AG09319 (cell line): ENCODE data around the gene PDZRN3.

Experiments used
- DNase-seq: peaks from one replicate; pipeline ENCODE4 v3.0.0-alpha.2; 2010; ENCODE audit warnings: low read depth; ENCODE audit errors: extremely low read depth
- TF ChIP-seq, protein P1 (sequence below): IDR thresholded peaks from 2 replicates; pipeline ENCODE4 v1.5.1; 2011; ENCODE audit warnings: low read depth, mild to moderate bottlenecking, inconsistent platforms, low read length, moderate library complexity

Gene PDZRN3

DNA sequence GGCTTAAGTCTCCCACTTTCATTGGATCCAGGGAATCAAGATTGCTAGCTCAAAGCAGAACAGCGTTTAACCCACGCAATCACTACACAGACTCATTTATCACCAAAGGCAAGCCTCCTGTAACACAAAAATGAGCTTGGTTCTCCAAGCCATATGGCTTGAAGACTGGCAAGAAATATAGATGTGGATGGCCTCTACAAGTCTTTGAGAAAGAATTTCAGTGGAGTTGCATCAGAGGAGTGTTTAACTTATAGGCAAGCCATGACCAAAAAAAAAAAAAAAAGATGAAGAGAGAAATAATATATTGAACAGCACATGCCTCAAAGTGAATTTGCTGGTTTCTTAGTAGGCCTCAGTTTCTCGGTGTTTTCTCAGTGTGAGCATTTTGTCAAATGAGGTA lies 27.3 kb downstream of the PDZRN3 start:
- TF ChIP-seq, protein P1, sequence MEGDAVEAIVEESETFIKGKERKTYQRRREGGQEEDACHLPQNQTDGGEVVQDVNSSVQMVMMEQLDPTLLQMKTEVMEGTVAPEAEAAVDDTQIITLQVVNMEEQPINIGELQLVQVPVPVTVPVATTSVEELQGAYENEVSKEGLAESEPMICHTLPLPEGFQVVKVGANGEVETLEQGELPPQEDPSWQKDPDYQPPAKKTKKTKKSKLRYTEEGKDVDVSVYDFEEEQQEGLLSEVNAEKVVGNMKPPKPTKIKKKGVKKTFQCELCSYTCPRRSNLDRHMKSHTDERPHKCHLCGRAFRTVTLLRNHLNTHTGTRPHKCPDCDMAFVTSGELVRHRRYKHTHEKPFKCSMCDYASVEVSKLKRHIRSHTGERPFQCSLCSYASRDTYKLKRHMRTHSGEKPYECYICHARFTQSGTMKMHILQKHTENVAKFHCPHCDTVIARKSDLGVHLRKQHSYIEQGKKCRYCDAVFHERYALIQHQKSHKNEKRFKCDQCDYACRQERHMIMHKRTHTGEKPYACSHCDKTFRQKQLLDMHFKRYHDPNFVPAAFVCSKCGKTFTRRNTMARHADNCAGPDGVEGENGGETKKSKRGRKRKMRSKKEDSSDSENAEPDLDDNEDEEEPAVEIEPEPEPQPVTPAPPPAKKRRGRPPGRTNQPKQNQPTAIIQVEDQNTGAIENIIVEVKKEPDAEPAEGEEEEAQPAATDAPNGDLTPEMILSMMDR: no peak
- no peak for DNase-seq

DNA sequence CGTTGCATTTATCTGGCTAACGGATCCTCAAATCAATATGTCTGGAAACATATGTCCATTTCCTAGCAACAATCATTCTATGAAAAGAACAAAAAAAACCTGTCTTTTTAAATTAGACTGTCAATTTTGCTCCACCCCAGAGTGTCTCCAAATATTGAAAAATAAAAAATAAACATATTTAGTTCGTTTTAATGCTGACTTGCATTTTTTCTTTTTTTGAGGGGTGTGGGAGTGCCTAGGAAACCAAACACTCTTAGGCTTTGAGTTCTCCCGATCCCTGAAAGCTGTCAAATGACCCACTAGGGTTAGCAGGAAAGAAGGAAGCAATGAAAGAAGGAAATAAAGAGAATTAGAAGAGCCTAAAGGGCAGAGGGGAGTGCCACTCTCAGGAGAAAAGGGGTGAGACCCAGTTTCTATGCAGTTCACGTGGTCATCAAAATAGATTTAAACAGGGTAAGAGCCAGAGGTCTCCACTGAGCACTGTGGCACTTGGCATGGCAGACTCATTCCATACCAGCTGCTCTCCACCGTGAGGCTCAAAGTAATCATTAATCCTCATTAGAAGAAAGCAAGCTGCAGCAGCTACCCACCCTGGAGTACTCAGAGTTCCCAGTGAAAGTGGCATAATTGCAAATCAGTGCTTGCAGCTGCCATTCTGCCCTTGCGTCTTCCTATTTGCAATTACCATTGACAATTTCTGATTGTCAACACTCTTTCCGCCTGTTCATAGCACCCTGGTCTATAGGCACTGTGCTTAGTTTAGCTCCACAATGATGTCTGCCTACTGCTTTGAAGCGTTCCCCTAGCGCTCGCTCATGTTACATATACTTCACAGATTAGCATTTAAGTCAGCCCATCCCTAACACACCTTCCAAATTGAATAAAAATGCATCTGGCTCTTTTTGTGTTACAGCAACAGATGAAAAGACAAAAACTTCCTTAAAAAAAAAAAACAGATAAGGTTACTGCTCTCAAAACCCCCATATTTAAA lies 32.3 kb downstream of the PDZRN3 start:
- no peak for DNase-seq
- TF ChIP-seq, protein P1: no peak

DNA sequence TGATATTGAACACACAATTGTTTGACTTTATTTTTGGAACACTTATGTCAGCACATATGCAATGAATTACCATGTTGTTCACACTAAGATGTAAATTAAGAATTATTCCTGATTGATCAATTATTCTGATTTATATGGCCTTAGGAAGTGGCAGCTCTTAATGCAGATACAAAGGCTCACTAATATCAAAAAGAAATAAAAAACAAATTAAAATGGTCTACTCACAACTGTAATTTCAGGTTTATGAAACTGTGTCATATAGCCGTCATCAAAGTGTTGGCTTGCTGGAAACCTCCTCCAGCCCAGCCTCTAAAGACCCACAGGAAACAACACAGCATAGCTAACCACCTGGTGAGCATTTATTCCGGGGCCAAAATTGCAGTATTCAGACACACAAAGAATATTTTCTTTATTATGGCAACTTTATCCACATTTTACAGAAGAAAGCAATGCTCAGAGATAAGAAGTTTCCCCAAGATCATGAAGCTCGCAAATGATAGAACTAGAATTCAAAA lies 33.4 kb downstream of the PDZRN3 start:
- DNase-seq: no peak
- TF ChIP-seq, protein P1: no peak

DNA sequence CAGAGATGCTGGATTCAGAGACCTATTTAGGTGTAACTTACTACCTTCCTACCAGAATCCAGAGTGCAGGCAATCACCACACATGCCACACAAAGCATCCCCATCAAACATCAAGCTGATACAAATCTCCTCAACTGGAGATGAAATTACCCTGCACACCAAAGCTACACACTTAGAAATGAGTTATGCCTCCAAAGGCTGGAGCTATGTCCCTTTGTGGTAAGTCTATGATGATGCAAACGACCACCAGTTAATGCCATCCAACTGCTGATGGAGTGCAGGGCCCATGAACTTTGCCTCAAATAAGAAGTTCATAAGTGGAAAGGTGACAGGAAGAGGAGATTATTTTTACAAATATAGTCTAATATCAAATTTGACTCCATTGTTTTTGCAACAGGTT lies 38.1 kb downstream of the PDZRN3 start:
- DNase-seq: no peak
- TF ChIP-seq, protein P1: no peak

DNA sequence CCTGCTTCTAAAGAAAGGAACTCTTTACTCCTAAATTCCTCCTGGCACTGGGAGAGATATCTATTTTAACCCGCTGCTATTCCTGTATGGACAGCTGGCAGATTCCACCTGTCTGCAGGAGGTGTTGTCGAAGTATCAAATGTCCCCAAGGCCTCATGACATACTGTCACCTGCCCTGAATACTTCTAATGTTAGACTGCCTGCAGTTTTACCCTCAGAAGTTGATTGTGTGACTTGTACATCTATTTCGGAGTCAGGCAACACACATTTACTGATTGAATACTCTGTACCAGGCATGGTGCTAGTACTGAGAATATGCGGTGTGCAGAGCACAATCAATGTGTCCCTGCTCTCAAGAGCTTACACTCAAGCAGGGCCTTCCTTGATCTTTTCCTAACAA lies 38.6 kb downstream of the PDZRN3 start:
- DNase-seq: no peak

DNA sequence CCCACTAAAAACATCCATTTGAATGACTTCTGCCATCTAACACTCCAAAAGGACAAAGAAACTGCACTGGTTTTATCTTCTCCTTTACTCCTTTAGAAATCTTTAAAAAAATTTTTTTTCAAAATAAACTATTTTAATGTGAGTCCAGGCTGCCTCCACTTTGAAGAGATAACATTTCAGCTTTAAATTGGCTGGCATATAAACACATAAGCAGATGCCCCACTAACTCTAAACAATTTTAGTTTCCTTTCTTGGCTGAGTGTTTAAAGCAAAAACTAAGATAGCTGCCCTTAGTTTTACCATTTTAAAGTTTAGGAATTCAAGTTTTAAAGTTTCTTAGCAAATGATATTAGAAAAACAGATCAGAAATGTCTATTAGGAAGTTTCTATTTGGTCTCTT lies 39.9 kb downstream of the PDZRN3 start:
- TF ChIP-seq, protein P1: no peak
- no peak for DNase-seq

More for the DNA sequence above, 38.6 kb downstream of the PDZRN3 start:
- TF ChIP-seq, protein P1: no peak

DNA sequence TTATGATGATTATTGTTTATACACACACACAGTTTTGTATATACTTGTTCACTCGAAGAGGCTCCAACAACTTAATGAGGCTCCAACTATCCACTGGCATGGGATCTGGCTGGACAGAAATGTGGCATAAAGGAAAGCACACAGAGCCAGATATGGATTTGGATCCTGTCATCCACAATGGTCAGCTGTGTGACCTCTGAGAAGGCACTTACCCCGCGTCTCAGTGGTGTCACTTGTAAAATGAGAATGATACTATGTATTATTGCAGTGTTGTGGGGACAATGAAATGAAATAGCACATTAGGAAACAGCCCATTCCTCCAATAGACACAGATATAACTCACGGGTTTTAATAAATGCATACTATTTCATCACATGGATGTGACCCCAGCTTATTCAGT lies 42.2 kb downstream of the PDZRN3 start:
- TF ChIP-seq, protein P1: no peak
- DNase-seq: no peak
